ENCODE results near the gene FASTKD3. TPM values are rescaled to one million over a fixed set of nuclear protein-coding genes. Genes with fewer than 3 reads are reported as not detected.

Gene FASTKD3
- total and polyA plus RNA-seq, 2 donors from 2014 or later: 11.3 to 15.3 TPM

GRCh38 chr5:7869474-7870136 is 774 bp upstream of the FASTKD3 start:
- Histone ChIP-seq H3K9ac (ENCODE audit: low read length in 3 of 3) (peak overlapping the region; percentile 61 to 79 (median 67)), H3K27ac (ENCODE audit: low read depth in 2 of 2, low read length in 2 of 2) (peak overlapping the region; percentile 41 to 48), H3K4me1 (ENCODE audit: control insufficient read depth in 2 of 3, insufficient read depth in 2 of 3, low read depth in 1 of 3, low read length in 3 of 3) (peaks cover 0 to 15% (median 12%) of the 10 kb centered on the region in 3 donors), H3K27me3 (ENCODE audit: control insufficient read depth, insufficient read depth, low read length) (no peaks in the 10 kb centered on the region), H3K4me3 (ENCODE audit: low read length in 3 of 3) (peak overlapping the region; percentile 78 to 96 (median 94)), H3K36me3 (ENCODE audit: control insufficient read depth in 2 of 3, insufficient read depth in 3 of 3, low read length in 3 of 3) (peaks cover 0 to 2% (median 0%) of the 10 kb centered on the region in 3 donors), H3K9me3 (ENCODE audit: control insufficient read depth in 2 of 3, insufficient read depth in 1 of 3, low read length in 3 of 3) (no peaks in the 10 kb centered on the region)
- FAIRE-seq (no peak), DNase-seq (peak in 1 of 5 donors; percentile 31)
- no peak for TF ChIP-seq CTCF (IDR thresholded peaks at IDR 0.05; ENCODE audit: borderline replicate concordance, extremely low read depth, insufficient read depth)
- intact Hi-C loops (cut with DNase I): no loop called here

DNA sequence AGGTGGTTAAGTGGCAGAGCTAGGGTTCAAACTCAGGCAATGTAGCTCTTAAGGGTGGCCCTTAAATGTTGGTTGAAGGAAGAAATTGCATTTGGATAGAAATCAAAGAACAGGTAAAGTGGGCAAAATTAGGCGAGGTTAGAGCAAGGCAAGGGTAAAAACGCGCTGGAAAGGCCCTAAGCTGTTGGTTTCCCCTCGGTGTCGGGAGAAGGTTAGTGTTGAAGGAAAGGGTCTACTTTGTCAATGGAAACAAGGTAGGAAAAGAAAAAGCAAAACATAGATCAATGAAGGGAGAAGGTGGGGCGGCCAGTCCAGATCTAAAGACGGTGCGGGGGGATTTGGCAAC is 431 bp downstream of the FASTKD3 start:
- no peaks in the 10 kb centered on the region for H3K27me3 ChIP-seq (ENCODE audit: control insufficient read depth, insufficient read depth, low read length)
- DNase-seq (no peak), FAIRE-seq (no peak)
- intact Hi-C loops (cut with DNase I): no loop called here
- TF ChIP-seq CTCF (IDR thresholded peaks at IDR 0.05; ENCODE audit: borderline replicate concordance, extremely low read depth, insufficient read depth): no peak
- peak overlapping the region; percentile 78 to 96 (median 94) for H3K4me3 ChIP-seq (ENCODE audit: low read length in 3 of 3)
- H3K27ac ChIP-seq (ENCODE audit: low read depth in 2 of 2, low read length in 2 of 2): peak overlapping the region; percentile 30 to 47
- H3K9ac ChIP-seq (ENCODE audit: low read length in 3 of 3): peak overlapping the region; percentile 56 to 87 (median 80)
- no peaks in the 10 kb centered on the region for H3K36me3 ChIP-seq (ENCODE audit: control insufficient read depth in 2 of 3, insufficient read depth in 3 of 3, low read length in 3 of 3)
- H3K4me1 ChIP-seq (ENCODE audit: control insufficient read depth in 2 of 3, insufficient read depth in 2 of 3, low read depth in 1 of 3, low read length in 3 of 3): peaks cover 0 to 15% (median 12%) of the 10 kb centered on the region in 3 donors
- H3K9me3 ChIP-seq (ENCODE audit: control insufficient read depth in 2 of 3, insufficient read depth in 1 of 3, low read length in 3 of 3): no peaks in the 10 kb centered on the region

DNA sequence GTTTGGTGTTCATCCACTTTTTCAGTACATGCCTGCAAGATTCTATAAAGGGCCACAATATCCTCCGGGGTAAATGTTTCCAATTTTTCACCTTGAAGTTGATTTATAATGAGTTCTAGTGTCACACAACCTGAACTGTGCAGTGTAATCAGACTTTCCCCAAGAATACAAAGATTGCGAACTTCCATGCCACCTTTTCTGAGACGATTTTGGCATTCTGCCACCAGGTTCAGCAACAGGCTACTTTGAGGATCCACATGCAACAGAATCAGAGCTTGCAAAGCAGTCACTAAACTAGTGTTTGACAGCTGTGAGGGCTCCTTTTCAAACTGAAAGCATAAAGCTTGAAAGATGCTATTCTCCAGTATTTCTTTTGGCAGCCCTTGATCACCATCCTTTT is 1.6 kb downstream of the FASTKD3 start:
- DNase-seq (no peak), FAIRE-seq (no peak)
- H3K27me3 ChIP-seq (ENCODE audit: control insufficient read depth, insufficient read depth, low read length): no peaks in the 10 kb centered on the region
- intact Hi-C loops (cut with DNase I): no loop called here
- peak overlapping the region in 2 of 3 donors; percentile 20 to 78 for H3K4me3 ChIP-seq (ENCODE audit: low read length in 3 of 3)
- no peak overlapping the region for H3K27ac ChIP-seq (ENCODE audit: low read depth in 2 of 2, low read length in 2 of 2)
- no peak for TF ChIP-seq CTCF (IDR thresholded peaks at IDR 0.05; ENCODE audit: borderline replicate concordance, extremely low read depth, insufficient read depth)
- H3K36me3 ChIP-seq (ENCODE audit: control insufficient read depth in 2 of 3, insufficient read depth in 3 of 3, low read length in 3 of 3): no peaks in the 10 kb centered on the region
- H3K9me3 ChIP-seq (ENCODE audit: control insufficient read depth in 2 of 3, insufficient read depth in 1 of 3, low read length in 3 of 3): no peaks in the 10 kb centered on the region
- no peak overlapping the region for H3K9ac ChIP-seq (ENCODE audit: low read length in 3 of 3)
- H3K4me1 ChIP-seq (ENCODE audit: control insufficient read depth in 2 of 3, insufficient read depth in 2 of 3, low read depth in 1 of 3, low read length in 3 of 3): peaks cover 0 to 15% (median 12%) of the 10 kb centered on the region in 3 donors
